ENCODE data around the gene TIAM1. TPM values are rescaled to one million over a fixed set of nuclear protein-coding genes. Genes with fewer than 3 reads are reported as not detected.
A peak's percentile ranks its signal among the peaks of the same experiment; 100 is the strongest.

TIAM1 gene
- total RNA-seq, 1 donor from 2014 or later = 35.4 TPM

DNA sequence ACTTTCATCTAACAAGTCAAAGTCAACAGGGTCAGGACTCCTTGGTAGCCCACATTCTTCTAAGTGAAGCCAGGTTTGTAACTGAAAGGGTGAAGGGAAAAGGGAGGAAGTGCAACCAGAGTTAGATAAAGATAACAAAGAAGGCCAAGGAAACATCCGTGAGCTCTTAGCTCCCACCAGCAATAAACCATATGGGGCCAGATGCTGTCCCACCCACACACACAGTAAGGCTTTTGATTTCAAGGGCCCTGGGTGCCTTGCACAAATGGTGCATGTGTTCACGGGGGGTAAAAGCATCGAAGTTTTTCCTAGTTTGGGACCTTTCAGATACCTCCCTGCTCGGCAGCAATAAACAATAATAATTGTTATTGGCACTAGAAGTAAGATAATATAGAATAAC, 5.1 kb upstream of the TIAM1 start:
- Mint-ChIP-seq H3K4me1 (ENCODE audit: low read depth) (peaks cover 4% of the 10 kb centered on the region), H3K27me3 (peaks cover 12% of the 10 kb centered on the region), H3K27ac (no peak overlapping the region), H3K36me3 (ENCODE audit: insufficient read depth) (no peaks in the 10 kb centered on the region), H3K9me3 (ENCODE audit: low read depth) (peaks cover 7% of the 10 kb centered on the region), H3K4me3 (ENCODE audit: low read depth) (no peak overlapping the region)
- TF ChIP-seq, protein P1, sequence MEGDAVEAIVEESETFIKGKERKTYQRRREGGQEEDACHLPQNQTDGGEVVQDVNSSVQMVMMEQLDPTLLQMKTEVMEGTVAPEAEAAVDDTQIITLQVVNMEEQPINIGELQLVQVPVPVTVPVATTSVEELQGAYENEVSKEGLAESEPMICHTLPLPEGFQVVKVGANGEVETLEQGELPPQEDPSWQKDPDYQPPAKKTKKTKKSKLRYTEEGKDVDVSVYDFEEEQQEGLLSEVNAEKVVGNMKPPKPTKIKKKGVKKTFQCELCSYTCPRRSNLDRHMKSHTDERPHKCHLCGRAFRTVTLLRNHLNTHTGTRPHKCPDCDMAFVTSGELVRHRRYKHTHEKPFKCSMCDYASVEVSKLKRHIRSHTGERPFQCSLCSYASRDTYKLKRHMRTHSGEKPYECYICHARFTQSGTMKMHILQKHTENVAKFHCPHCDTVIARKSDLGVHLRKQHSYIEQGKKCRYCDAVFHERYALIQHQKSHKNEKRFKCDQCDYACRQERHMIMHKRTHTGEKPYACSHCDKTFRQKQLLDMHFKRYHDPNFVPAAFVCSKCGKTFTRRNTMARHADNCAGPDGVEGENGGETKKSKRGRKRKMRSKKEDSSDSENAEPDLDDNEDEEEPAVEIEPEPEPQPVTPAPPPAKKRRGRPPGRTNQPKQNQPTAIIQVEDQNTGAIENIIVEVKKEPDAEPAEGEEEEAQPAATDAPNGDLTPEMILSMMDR (IDR thresholded peaks at IDR 0.05; ENCODE audit: unreplicated experiment) = no peak
- no peak for DNase-seq (ENCODE audit: low spot score, unreplicated experiment)

DNA sequence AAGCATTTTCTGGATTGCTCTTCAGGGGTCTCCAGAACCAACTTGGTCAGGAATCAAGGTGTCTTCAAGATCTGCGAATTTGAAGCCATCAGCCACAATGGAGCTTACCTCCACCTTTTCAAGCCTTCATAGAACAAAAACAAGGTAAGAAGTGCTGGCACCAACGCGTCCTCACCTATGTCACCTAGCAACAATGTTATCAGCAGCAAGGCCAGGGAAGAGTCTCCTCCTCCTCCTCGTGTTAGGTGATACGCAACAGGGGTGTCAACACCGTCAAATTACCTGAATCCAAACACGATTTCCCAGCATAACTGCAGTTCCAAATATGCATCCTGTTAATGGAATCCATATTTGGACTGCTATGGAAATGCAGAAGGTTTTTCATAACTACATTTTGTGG, 4.1 kb upstream of the TIAM1 start:
- Mint-ChIP-seq H3K27me3 (peaks cover 12% of the 10 kb centered on the region), H3K36me3 (ENCODE audit: insufficient read depth) (no peaks in the 10 kb centered on the region), H3K4me3 (ENCODE audit: low read depth) (no peak overlapping the region), H3K4me1 (ENCODE audit: low read depth) (peaks cover 15% of the 10 kb centered on the region), H3K9me3 (ENCODE audit: low read depth) (peaks cover 7% of the 10 kb centered on the region), H3K27ac (no peak overlapping the region)
- no peak for DNase-seq (ENCODE audit: low spot score, unreplicated experiment)
- TF ChIP-seq, protein P1 (IDR thresholded peaks at IDR 0.05; ENCODE audit: unreplicated experiment) = no peak

DNA sequence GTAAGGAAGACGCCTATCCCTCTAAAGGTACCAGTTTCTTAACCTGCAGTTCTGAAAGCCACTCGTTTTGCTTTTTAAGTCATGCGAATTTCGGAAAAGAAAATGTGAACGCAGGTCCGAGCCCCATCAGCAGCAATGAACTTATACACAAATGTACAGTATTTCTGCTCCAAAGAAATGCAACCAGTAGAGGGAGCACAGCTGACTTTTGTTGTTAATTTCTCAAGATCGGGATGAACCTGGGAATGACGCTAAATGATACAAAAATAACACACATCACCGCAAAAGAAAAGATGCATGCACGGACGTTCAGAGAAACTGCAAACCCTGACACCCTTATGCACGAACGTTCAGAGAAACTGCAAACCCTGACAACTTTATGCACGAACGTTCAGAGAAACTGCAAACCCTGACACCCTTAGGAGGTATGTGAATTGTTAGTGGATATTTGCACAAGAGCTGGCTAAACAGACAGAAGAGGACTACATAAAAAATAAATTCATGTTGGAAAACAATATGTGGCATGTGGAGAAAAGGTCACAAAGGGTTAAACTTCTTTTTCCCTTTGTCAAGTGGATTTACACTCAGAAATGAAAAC, 3.5 kb upstream of the TIAM1 start:
- no peak overlapping the region for H3K4me3 Mint-ChIP-seq (ENCODE audit: low read depth)
- H3K36me3 Mint-ChIP-seq (ENCODE audit: insufficient read depth) = no peaks in the 10 kb centered on the region

DNA sequence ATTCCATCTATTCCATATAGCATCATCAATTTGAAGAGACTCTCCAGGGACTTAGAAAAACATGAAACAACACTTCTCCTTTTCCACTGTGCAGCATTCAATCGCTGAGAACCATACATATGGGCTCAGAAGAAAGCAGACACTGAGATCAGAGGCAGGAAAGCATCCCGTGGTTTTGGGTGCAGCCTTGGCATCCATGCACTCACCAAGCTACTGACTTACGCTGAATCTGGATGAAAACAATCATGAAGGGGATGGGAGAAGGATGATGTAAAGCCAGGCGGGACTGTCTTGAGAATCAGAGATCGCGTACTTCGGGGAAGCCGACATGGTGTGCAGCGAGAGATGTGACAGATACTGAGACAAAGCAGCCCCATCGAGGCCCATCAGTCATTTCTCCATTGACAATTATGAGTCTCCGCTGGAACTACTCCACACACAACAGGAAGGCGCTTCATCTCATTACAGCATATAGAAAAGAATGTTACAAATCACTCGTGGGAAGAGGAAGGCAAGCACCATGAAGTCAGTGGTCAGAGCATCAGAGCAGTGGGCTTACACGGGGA, 2.3 kb upstream of the TIAM1 start:
- no peak for DNase-seq (ENCODE audit: low spot score, unreplicated experiment)
- peaks cover 26% of the 10 kb centered on the region for H3K4me1 Mint-ChIP-seq (ENCODE audit: low read depth)

More for the DNA sequence above, 3.5 kb upstream of the TIAM1 start:
- Mint-ChIP-seq H3K4me1 (ENCODE audit: low read depth) (peaks cover 21% of the 10 kb centered on the region), H3K27ac (no peak overlapping the region), H3K27me3 (peaks cover 12% of the 10 kb centered on the region), H3K9me3 (ENCODE audit: low read depth) (peaks cover 7% of the 10 kb centered on the region)
- no peak for DNase-seq (ENCODE audit: low spot score, unreplicated experiment)
- TF ChIP-seq, protein P1 (IDR thresholded peaks at IDR 0.05; ENCODE audit: unreplicated experiment) = peak; percentile 63

DNA sequence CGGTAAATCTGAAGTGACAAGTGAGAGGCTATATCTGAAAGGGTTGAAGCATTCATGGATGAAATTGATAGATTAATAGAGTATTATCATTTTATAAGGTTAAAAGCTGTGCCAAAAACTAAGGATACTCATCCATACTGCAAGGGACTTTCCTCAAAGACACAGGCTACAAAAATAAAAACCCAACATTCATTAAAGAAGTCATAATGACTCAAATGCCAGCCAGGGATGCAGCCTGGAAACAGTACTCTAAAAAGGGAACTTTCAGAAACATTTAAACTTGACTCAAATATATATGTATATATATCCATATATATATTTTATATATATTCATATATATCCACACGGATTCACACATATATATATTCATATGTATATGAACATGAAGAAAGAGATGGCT, 1.1 kb upstream of the TIAM1 start:
- peaks cover 27% of the 10 kb centered on the region for H3K4me1 Mint-ChIP-seq (ENCODE audit: low read depth)
- TF ChIP-seq, protein P1 (IDR thresholded peaks at IDR 0.05; ENCODE audit: unreplicated experiment) = no peak
- H3K27ac Mint-ChIP-seq = no peak overlapping the region
- no peaks in the 10 kb centered on the region for H3K36me3 Mint-ChIP-seq (ENCODE audit: insufficient read depth)
- peaks cover 3% of the 10 kb centered on the region for H3K9me3 Mint-ChIP-seq (ENCODE audit: low read depth)
- H3K4me3 Mint-ChIP-seq (ENCODE audit: low read depth) = peak overlapping the region; percentile 52
- peaks cover 12% of the 10 kb centered on the region for H3K27me3 Mint-ChIP-seq
- DNase-seq (ENCODE audit: low spot score, unreplicated experiment) = no peak

More for the DNA sequence above, 2.3 kb upstream of the TIAM1 start:
- TF ChIP-seq, protein P1 (IDR thresholded peaks at IDR 0.05; ENCODE audit: unreplicated experiment) = no peak
- Mint-ChIP-seq H3K27ac (no peak overlapping the region), H3K36me3 (ENCODE audit: insufficient read depth) (no peaks in the 10 kb centered on the region), H3K9me3 (ENCODE audit: low read depth) (peaks cover 7% of the 10 kb centered on the region), H3K4me3 (ENCODE audit: low read depth) (no peak overlapping the region), H3K27me3 (peaks cover 12% of the 10 kb centered on the region)

Measured in progenitor cell of endocrine pancreas (in vitro differentiated cells).